ENCODE measurements around the gene MARS1. TPM values are rescaled to one million over a fixed set of nuclear protein-coding genes. Genes with fewer than 3 reads are reported as not detected.

Gene MARS1
- total RNA-seq, 1 experiment from 2014 or later, result 209 TPM

- H3K9me3 ChIP-seq (ENCODE audit: low read length), result no peaks in the 10 kb centered on the region
- intact Hi-C loops (cut with micrococcal nuclease), result no loop called here
- H3K4me2 ChIP-seq (ENCODE audit: low read length), result no peak overlapping the region
- no peak for ATAC-seq
- H3F3A ChIP-seq (ENCODE audit: low read length, unreplicated experiment), result no peaks in the 10 kb centered on the region
- H3K36me3 ChIP-seq (ENCODE audit: low read depth, low read length), result peaks cover 49% of the 10 kb centered on the region
- no peak overlapping the region for H3K27ac ChIP-seq (ENCODE audit: low read length)
- H3K4me1 ChIP-seq (ENCODE audit: insufficient read depth, low read length), result peaks cover 10% of the 10 kb centered on the region
- no TSS peak for BruUV-seq (replicated peaks)
- no peak overlapping the region for H3K9ac ChIP-seq (ENCODE audit: low read length)
- DNase-seq, result no peak
- CTCF ChIA-PET, result no interaction called here
- peaks cover 14% of the 10 kb centered on the region for H3K79me2 ChIP-seq (ENCODE audit: low read length)
- H3K9me2 ChIP-seq (replicated peaks; ENCODE audit: low read length), result no peaks in the 10 kb centered on the region
- H3K27me3 ChIP-seq (ENCODE audit: low read length), result no peaks in the 10 kb centered on the region
- no peaks in the 10 kb centered on the region for H4K20me1 ChIP-seq (ENCODE audit: low read length)
- TF ChIP-seq EZH2phosphoT487 (IDR thresholded peaks at IDR 0.05; ENCODE audit: borderline replicate concordance, low read length), result no peak
- TF ChIP-seq EZH2 (IDR thresholded peaks at IDR 0.05; ENCODE audit: low read length, unreplicated experiment), result no peak
- no peak for TF ChIP-seq CTCF (conservative IDR thresholded peaks at IDR 0.05; ENCODE audit: low read depth, low read length)
- POLR2A ChIA-PET (ENCODE audit: unreplicated experiment), result no interaction called here
- no peak overlapping the region for H2AFZ ChIP-seq (ENCODE audit: low read length)
- H3K4me3 ChIP-seq (ENCODE audit: low read length), result no peak overlapping the region
These were observed 41.1 kb downstream of the MARS1 start for GRCh38 chr12:57528831-57529555.

- H3K4me2 ChIP-seq (ENCODE audit: low read length), result no peak overlapping the region
- TF ChIP-seq EZH2phosphoT487 (IDR thresholded peaks at IDR 0.05; ENCODE audit: borderline replicate concordance, low read length) (no peak), EZH2 (IDR thresholded peaks at IDR 0.05; ENCODE audit: low read length, unreplicated experiment) (no peak), CTCF (conservative IDR thresholded peaks at IDR 0.05; ENCODE audit: low read depth, low read length) (no peak)
- no peak for DNase-seq
- no peak overlapping the region for H3K9ac ChIP-seq (ENCODE audit: low read length)
- ATAC-seq, result no peak
- peaks cover 1% of the 10 kb centered on the region; the same call in 1 of the 2 replicates for H3K4me1 ChIP-seq (ENCODE audit: insufficient read depth, low read length)
- no peak overlapping the region for H2AFZ ChIP-seq (ENCODE audit: low read length)
- no peaks in the 10 kb centered on the region for H4K20me1 ChIP-seq (ENCODE audit: low read length)
- H3K79me2 ChIP-seq (ENCODE audit: low read length), result peaks cover 6% of the 10 kb centered on the region
- ChIA-PET CTCF (no interaction called here), POLR2A (ENCODE audit: unreplicated experiment) (no interaction called here)
- H3K36me3 ChIP-seq (ENCODE audit: low read depth, low read length), result peaks cover 53% of the 10 kb centered on the region
- no TSS peak for BruUV-seq (replicated peaks)
- H3K9me3 ChIP-seq (ENCODE audit: low read length), result no peaks in the 10 kb centered on the region
- no peaks in the 10 kb centered on the region for H3K27me3 ChIP-seq (ENCODE audit: low read length)
- H3K4me3 ChIP-seq (ENCODE audit: low read length), result no peak overlapping the region
- H3K9me2 ChIP-seq (replicated peaks; ENCODE audit: low read length), result no peaks in the 10 kb centered on the region
- intact Hi-C loops (cut with micrococcal nuclease), result no loop called here
- no peaks in the 10 kb centered on the region for H3F3A ChIP-seq (ENCODE audit: low read length, unreplicated experiment)
- no peak overlapping the region for H3K27ac ChIP-seq (ENCODE audit: low read length)
These were observed 42.0 kb downstream of the MARS1 start for GRCh38 chr12:57529831-57530230.

- no peaks in the 10 kb centered on the region for H4K20me1 ChIP-seq (ENCODE audit: low read length)
- DNase-seq (no peak), ATAC-seq (no peak)
- H3K4me3 ChIP-seq (ENCODE audit: low read length), result no peak overlapping the region
- no peak for TF ChIP-seq EZH2 (IDR thresholded peaks at IDR 0.05; ENCODE audit: low read length, unreplicated experiment)
- no peak for TF ChIP-seq CTCF (conservative IDR thresholded peaks at IDR 0.05; ENCODE audit: low read depth, low read length)
- no peak for TF ChIP-seq EZH2phosphoT487 (IDR thresholded peaks at IDR 0.05; ENCODE audit: borderline replicate concordance, low read length)
- no peak overlapping the region for H3K27ac ChIP-seq (ENCODE audit: low read length)
- no peaks in the 10 kb centered on the region for H3K27me3 ChIP-seq (ENCODE audit: low read length)
- no peaks in the 10 kb centered on the region for H3K79me2 ChIP-seq (ENCODE audit: low read length)
- H2AFZ ChIP-seq (ENCODE audit: low read length), result no peak overlapping the region
- intact Hi-C loops (cut with micrococcal nuclease), result no loop called here
- ChIA-PET POLR2A (ENCODE audit: unreplicated experiment) (no interaction called here), CTCF (no interaction called here)
- no peaks in the 10 kb centered on the region for H3F3A ChIP-seq (ENCODE audit: low read length, unreplicated experiment)
- BruUV-seq (replicated peaks), result TSS peak; percentile 44
- H3K9me2 ChIP-seq (replicated peaks; ENCODE audit: low read length), result no peaks in the 10 kb centered on the region
- H3K4me2 ChIP-seq (ENCODE audit: low read length), result no peak overlapping the region
- H3K36me3 ChIP-seq (ENCODE audit: low read depth, low read length), result peaks cover 58% of the 10 kb centered on the region
- no peaks in the 10 kb centered on the region for H3K9me3 ChIP-seq (ENCODE audit: low read length)
- H3K9ac ChIP-seq (ENCODE audit: low read length), result no peak overlapping the region
- no peaks in the 10 kb centered on the region for H3K4me1 ChIP-seq (ENCODE audit: insufficient read depth, low read length)
These were observed 42.7 kb downstream of the MARS1 start for GRCh38 chr12:57530396-57531142.
